BLaER1 (cell line): Measurements from ENCODE around the gene GPR52.

Source experiments
- H3K27ac ChIP-seq: shearing (Covaris generic); formaldehyde crosslinking; 2 replicates; pipeline ENCODE4 v1.8.1; 2022
- H3K27me3 ChIP-seq: shearing (Covaris generic); formaldehyde crosslinking; 2 replicates; pipeline ENCODE4 v1.8.1; 2022
- H3K36me3 ChIP-seq: shearing (Covaris generic); formaldehyde crosslinking; 2 replicates; pipeline ENCODE4 v1.8.1; 2022
- H3K4me1 ChIP-seq: shearing (Covaris generic); formaldehyde crosslinking; 2 replicates; pipeline ENCODE4 v1.8.1; 2022
- H3K4me2 ChIP-seq: shearing (Covaris generic); formaldehyde crosslinking; 2 replicates; pipeline ENCODE4 v1.8.1; 2022
- H3K4me3 ChIP-seq: shearing (Covaris generic); formaldehyde crosslinking; 2 replicates; pipeline ENCODE4 v1.8.1; 2022
- H3K9ac ChIP-seq: shearing (Covaris generic); formaldehyde crosslinking; 2 replicates; pipeline ENCODE4 v1.8.1; 2022
- H3K9me3 ChIP-seq: shearing (Covaris generic); formaldehyde crosslinking; 2 replicates; pipeline ENCODE4 v1.8.1; 2022
- H4K20me1 ChIP-seq: shearing (Covaris generic); formaldehyde crosslinking; 2 replicates; pipeline ENCODE4 v1.8.1; 2022
- Cebpa-rat ChIP-seq: shearing (Covaris generic); IDR thresholded peaks from 2 replicates; pipeline ENCODE4 v1.8.1; 2022

The GPR52 gene

GRCh38 chr1:174448974-174449373 lies 1.2 kb downstream of the GPR52 start:
- Histone ChIP-seq H3K36me3 (no peaks in the 10 kb centered on the region), H3K9ac (no peak overlapping the region), H3K9me3 (no peaks in the 10 kb centered on the region), H3K4me3 (no peak overlapping the region), H3K27ac (no peak overlapping the region), H3K4me1 (no peaks in the 10 kb centered on the region), H4K20me1 (no peaks in the 10 kb centered on the region), H3K27me3 (no peaks in the 10 kb centered on the region), H3K4me2 (no peak overlapping the region)
- TF ChIP-seq Cebpa-rat = no peak

- no peaks in the 10 kb centered on the region for H3K36me3 ChIP-seq
- no peak overlapping the region for H3K27ac ChIP-seq
- H4K20me1 ChIP-seq = no peaks in the 10 kb centered on the region
- no peaks in the 10 kb centered on the region for H3K4me1 ChIP-seq
- H3K9ac ChIP-seq = no peak overlapping the region
- TF ChIP-seq Cebpa-rat = no peak
- H3K27me3 ChIP-seq = no peaks in the 10 kb centered on the region
- no peak overlapping the region for H3K4me2 ChIP-seq
- H3K4me3 ChIP-seq = no peak overlapping the region
- no peaks in the 10 kb centered on the region for H3K9me3 ChIP-seq
These were observed 3.6 kb downstream of the GPR52 start for GRCh38 chr1:174451408-174451807.

GRCh38 chr1:174465855-174466254 lies 18.1 kb downstream of the GPR52 start:
- H3K9ac ChIP-seq = no peak overlapping the region
- TF ChIP-seq Cebpa-rat = no peak

GRCh38 chr1:174466607-174467006 lies 18.8 kb downstream of the GPR52 start:
- no peak overlapping the region for H3K9ac ChIP-seq
- H3K27ac ChIP-seq = no peak overlapping the region
- H3K4me2 ChIP-seq = no peak overlapping the region
- no peaks in the 10 kb centered on the region for H3K27me3 ChIP-seq
- H3K9me3 ChIP-seq = no peaks in the 10 kb centered on the region
- no peak overlapping the region for H3K4me3 ChIP-seq
- H4K20me1 ChIP-seq = no peaks in the 10 kb centered on the region
- H3K36me3 ChIP-seq = no peaks in the 10 kb centered on the region
- H3K4me1 ChIP-seq = no peaks in the 10 kb centered on the region
- no peak for TF ChIP-seq Cebpa-rat

More at GRCh38 chr1:174465855-174466254, 18.1 kb downstream of the GPR52 start:
- Histone ChIP-seq H3K27ac (no peak overlapping the region), H3K4me1 (no peaks in the 10 kb centered on the region), H3K4me2 (no peak overlapping the region), H3K36me3 (no peaks in the 10 kb centered on the region), H3K27me3 (no peaks in the 10 kb centered on the region), H4K20me1 (no peaks in the 10 kb centered on the region), H3K4me3 (no peak overlapping the region), H3K9me3 (no peaks in the 10 kb centered on the region)

- H3K4me2 ChIP-seq = no peak overlapping the region
- no peak for TF ChIP-seq Cebpa-rat
These were observed 21.3 kb downstream of the GPR52 start for GRCh38 chr1:174469052-174469451.

GRCh38 chr1:174469687-174470086 lies 21.9 kb downstream of the GPR52 start:
- H3K36me3 ChIP-seq = no peaks in the 10 kb centered on the region
- TF ChIP-seq Cebpa-rat = no peak
- no peaks in the 10 kb centered on the region for H3K9me3 ChIP-seq
- H3K4me1 ChIP-seq = no peaks in the 10 kb centered on the region
- H3K4me2 ChIP-seq = no peak overlapping the region
- H3K9ac ChIP-seq = no peak overlapping the region
- H3K27me3 ChIP-seq = no peaks in the 10 kb centered on the region
- no peak overlapping the region for H3K4me3 ChIP-seq
- no peaks in the 10 kb centered on the region for H4K20me1 ChIP-seq
- H3K27ac ChIP-seq = no peak overlapping the region

More at GRCh38 chr1:174469052-174469451, 21.3 kb downstream of the GPR52 start:
- Histone ChIP-seq H3K4me1 (no peaks in the 10 kb centered on the region), H3K4me3 (no peak overlapping the region), H3K27me3 (no peaks in the 10 kb centered on the region), H4K20me1 (no peaks in the 10 kb centered on the region), H3K36me3 (no peaks in the 10 kb centered on the region), H3K27ac (no peak overlapping the region), H3K9ac (no peak overlapping the region), H3K9me3 (no peaks in the 10 kb centered on the region)

GRCh38 chr1:174479281-174479680 lies 31.5 kb downstream of the GPR52 start:
- no peaks in the 10 kb centered on the region for H3K27me3 ChIP-seq
- no peaks in the 10 kb centered on the region for H3K36me3 ChIP-seq
- H3K27ac ChIP-seq = no peak overlapping the region
- no peak overlapping the region for H3K4me3 ChIP-seq
- H3K4me2 ChIP-seq = no peak overlapping the region
- H3K4me1 ChIP-seq = no peaks in the 10 kb centered on the region
- TF ChIP-seq Cebpa-rat = no peak
- no peak overlapping the region for H3K9ac ChIP-seq
- H3K9me3 ChIP-seq = no peaks in the 10 kb centered on the region
- no peaks in the 10 kb centered on the region for H4K20me1 ChIP-seq

GRCh38 chr1:174480324-174480723 lies 32.6 kb downstream of the GPR52 start:
- Histone ChIP-seq H3K4me3 (no peak overlapping the region), H3K27ac (no peak overlapping the region), H3K4me2 (no peak overlapping the region), H3K9ac (no peak overlapping the region), H3K27me3 (no peaks in the 10 kb centered on the region), H3K4me1 (no peaks in the 10 kb centered on the region), H3K36me3 (no peaks in the 10 kb centered on the region), H3K9me3 (no peaks in the 10 kb centered on the region), H4K20me1 (no peaks in the 10 kb centered on the region)
- TF ChIP-seq Cebpa-rat = no peak

- no peak overlapping the region for H3K27ac ChIP-seq
- H3K4me3 ChIP-seq = no peak overlapping the region
- no peaks in the 10 kb centered on the region for H3K4me1 ChIP-seq
- no peak overlapping the region for H3K9ac ChIP-seq
- no peak overlapping the region for H3K4me2 ChIP-seq
- H3K9me3 ChIP-seq = no peaks in the 10 kb centered on the region
- no peaks in the 10 kb centered on the region for H3K27me3 ChIP-seq
- H4K20me1 ChIP-seq = no peaks in the 10 kb centered on the region
- no peaks in the 10 kb centered on the region for H3K36me3 ChIP-seq
- TF ChIP-seq Cebpa-rat = no peak
These were observed 43.8 kb downstream of the GPR52 start for GRCh38 chr1:174491606-174492005.

GRCh38 chr1:174497478-174497877 lies 49.7 kb downstream of the GPR52 start:
- Histone ChIP-seq H3K9ac (no peak overlapping the region), H3K27me3 (no peaks in the 10 kb centered on the region), H3K27ac (no peak overlapping the region), H3K9me3 (no peaks in the 10 kb centered on the region), H3K4me3 (no peak overlapping the region), H3K4me2 (no peak overlapping the region), H3K4me1 (no peaks in the 10 kb centered on the region), H4K20me1 (no peaks in the 10 kb centered on the region), H3K36me3 (no peaks in the 10 kb centered on the region)
- no peak for TF ChIP-seq Cebpa-rat
